Large intestine (tissue), 3 donors: ENCODE measurements around the gene CLEC20A. TPM values are rescaled to one million over a fixed set of nuclear protein-coding genes. Genes with fewer than 3 reads are reported as not detected.

Experiments
- DNase-seq, 2 donors: peaks; one replicate each; pipeline versions ENCODE4 v3.0.0 to v3.0.0-alpha.2; 2013
- H3K27ac ChIP-seq: one replicate; pipeline ENCODE4 v1.5.1; 2013; ENCODE audit warnings: low read length
- H3K27me3 ChIP-seq: 2 replicates; pipeline ENCODE4 v1.6.1; 2013; ENCODE audit warnings: low read length; ENCODE audit not compliant: control insufficient read depth, insufficient read depth
- H3K36me3 ChIP-seq: 2 replicates; pipeline ENCODE4 v1.6.1; 2013; ENCODE audit warnings: low read length; ENCODE audit not compliant: control insufficient read depth, insufficient read depth
- H3K4me1 ChIP-seq: one replicate; pipeline ENCODE4 v1.6.1; 2013; ENCODE audit warnings: low read length; ENCODE audit not compliant: control insufficient read depth, insufficient read depth
- H3K4me3 ChIP-seq: one replicate; pipeline ENCODE4 v1.5.1; 2013; ENCODE audit warnings: low read length
- H3K9me3 ChIP-seq: one replicate; pipeline ENCODE4 v1.6.1; 2013; ENCODE audit warnings: mild to moderate bottlenecking, low read depth, low read length, moderate library complexity; ENCODE audit not compliant: control insufficient read depth
- WGBS: methylation state at CpG from one replicate; pipeline ENCODE4 v1.1.5; 2013; ENCODE audit warnings: low lambda C conversion rate; ENCODE audit not compliant: insufficient coverage; 5-methylcytosine and 5-hydroxymethylcytosine counted together
- polyA plus RNA-seq: library from polyadenylated mRNA; unstranded; fragments of 120-200 nt; gene quantifications from one replicate; pipeline ENCODE4 v1.2.1, GENCODE V29; 2013

Gene CLEC20A
- polyA plus RNA-seq, 1 donor = 0.09 TPM

DNA sequence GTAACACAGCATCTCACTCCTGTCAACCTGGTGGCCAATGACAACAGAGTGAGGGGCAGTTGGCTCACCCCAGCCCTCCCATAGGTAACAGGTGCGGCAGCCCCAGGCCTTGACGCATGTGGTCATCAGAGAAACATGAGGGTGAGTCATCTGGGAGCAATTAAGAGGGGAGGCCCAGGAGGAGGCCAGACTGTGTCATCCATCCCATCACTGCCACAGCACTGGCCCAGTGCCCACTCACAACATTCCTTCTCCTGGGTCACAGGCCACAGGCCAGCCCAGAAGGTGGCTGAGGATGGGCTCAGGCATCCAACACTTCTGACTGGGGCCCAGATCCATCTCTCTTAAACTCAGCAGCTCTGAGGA is 33.3 kb upstream of the CLEC20A start:
- no peaks in the 10 kb centered on the region for H3K36me3 ChIP-seq
- peak; percentile 62 to 67 for DNase-seq
- peak overlapping the region; percentile 7 for H3K27ac ChIP-seq
- WGBS = no CpG with 5 or more reads among the region's 2 CpGs
- no peaks in the 10 kb centered on the region for H3K9me3 ChIP-seq
- peaks cover 27% of the 10 kb centered on the region for H3K4me1 ChIP-seq
- H3K4me3 ChIP-seq = no peak overlapping the region
- H3K27me3 ChIP-seq = no peaks in the 10 kb centered on the region

DNA sequence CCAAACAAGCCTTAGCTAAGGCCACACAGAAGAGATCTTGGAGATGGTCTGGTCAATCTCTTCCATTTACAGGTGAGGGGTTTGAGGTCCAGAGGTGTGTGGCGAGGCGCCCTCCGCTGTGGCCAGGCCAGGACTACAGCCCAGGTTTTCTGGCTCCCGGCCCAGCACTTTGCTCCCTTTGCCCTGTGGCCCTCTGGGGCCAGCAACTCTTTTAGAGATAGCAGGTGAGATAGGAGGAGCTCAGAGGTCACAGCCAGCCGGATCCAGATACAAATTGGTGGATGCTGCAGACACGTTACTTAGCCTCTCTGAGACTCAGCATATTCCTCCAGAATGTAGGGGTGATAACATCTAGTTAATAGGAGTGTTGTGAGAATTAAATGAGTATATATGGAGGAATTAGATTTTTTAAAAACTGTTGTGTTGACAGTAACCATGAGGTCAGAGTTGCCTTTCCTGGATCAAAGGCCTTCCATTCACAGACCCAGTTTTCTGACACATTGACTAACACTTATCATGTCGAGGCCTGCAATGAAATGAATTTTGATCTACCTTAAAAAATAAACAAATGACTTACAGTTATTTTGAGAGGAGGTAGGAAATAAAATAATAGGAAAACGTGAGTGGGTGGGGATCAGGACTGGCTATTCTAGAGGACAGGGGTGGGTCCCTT is 32.7 kb upstream of the CLEC20A start:
- no peaks in the 10 kb centered on the region for H3K9me3 ChIP-seq
- H3K4me3 ChIP-seq = no peak overlapping the region
- H3K27ac ChIP-seq = peak overlapping the region; percentile 7
- H3K36me3 ChIP-seq = no peaks in the 10 kb centered on the region
- WGBS = no CpG with 5 or more reads among the region's 8 CpGs
- H3K4me1 ChIP-seq = peaks cover 27% of the 10 kb centered on the region
- peak; percentile 51 to 73 for DNase-seq
- H3K27me3 ChIP-seq = no peaks in the 10 kb centered on the region

DNA sequence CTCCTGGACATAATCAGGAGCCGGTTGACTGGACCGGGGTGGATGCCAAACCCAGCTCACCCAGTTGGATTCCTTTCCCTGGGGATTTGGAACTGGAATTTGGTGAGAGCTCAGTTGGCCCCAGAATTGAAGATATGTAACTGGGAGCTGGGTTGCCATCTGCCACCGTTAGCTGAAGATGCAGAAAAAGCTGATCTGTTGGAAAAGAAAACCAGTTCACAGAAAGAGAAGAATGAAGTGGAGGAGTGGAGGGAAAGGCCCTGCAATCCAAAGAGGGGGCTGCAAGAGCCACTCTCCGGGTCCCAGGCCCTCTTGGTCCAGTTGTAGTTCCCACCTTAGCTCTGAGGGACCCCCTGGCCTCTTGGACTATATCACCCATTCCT is 32.2 kb upstream of the CLEC20A start:
- no peaks in the 10 kb centered on the region for H3K36me3 ChIP-seq
- H3K4me3 ChIP-seq = no peak overlapping the region
- no peaks in the 10 kb centered on the region for H3K9me3 ChIP-seq
- no peak for DNase-seq
- no peaks in the 10 kb centered on the region for H3K27me3 ChIP-seq
- no peak overlapping the region for H3K27ac ChIP-seq
- peaks cover 27% of the 10 kb centered on the region for H3K4me1 ChIP-seq
- 63% methylated on average over 1 of the region's 4 CpGs for WGBS

DNA sequence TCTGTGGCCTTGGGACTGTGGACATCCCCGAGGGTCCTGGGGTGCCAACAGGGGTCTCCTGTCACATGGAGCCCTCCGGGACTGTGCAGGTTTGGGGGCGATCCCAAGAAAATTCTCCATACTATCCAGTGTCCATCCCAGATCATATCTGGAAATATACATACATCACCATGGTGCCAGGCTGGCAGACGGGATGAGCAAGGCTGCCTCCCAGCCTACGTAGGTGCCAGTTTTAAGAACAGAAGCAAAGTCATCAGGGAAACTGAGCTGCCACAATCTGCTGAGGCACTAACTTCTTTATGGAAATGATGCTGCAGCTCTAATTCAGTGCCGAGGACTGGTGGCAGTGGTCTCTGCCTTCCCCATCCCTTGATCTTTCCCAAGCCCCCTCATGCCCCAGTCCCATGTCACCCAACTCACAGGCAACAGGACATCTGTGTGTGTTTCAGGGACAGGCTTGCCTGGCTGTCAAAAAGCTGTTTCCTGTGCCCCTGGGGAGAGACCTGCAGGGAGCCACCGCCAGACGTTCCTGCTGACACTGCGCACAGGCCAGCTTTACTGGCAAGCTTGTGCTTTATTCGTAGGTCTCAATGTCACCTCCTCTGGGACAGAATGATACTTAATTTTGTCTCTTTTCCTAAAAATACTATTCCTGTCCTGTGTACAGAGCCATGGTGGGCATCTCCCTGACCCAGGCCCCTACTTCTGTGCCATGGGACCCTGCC is 31.6 kb upstream of the CLEC20A start:
- no peaks in the 10 kb centered on the region for H3K36me3 ChIP-seq
- WGBS = 80% methylated on average over 1 of the region's 10 CpGs
- no peak overlapping the region for H3K4me3 ChIP-seq
- no peak for DNase-seq
- no peaks in the 10 kb centered on the region for H3K9me3 ChIP-seq
- H3K4me1 ChIP-seq = peaks cover 27% of the 10 kb centered on the region
- H3K27me3 ChIP-seq = no peaks in the 10 kb centered on the region
- no peak overlapping the region for H3K27ac ChIP-seq

DNA sequence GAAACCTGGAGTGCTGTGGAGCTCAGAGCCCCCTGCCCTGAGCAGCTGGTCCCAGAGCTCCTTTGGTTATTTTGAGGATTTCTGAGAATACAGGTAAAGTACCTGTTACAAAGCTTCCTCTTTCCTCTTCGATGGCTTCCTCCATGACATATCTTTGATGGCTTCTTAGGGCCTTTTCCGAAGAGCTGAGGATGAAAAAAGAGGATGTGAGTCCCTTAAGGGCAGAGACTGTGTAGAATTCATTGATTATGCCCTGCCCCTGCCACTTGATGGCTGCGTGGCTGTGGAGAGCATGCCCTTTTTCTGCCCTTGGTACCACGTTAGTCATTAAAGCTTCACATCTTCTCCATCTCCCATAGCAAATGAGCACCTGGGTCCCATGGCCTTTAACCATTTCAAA is 30.4 kb upstream of the CLEC20A start:
- H3K4me1 ChIP-seq = peaks cover 23% of the 10 kb centered on the region
- H3K27me3 ChIP-seq = no peaks in the 10 kb centered on the region
- H3K36me3 ChIP-seq = no peaks in the 10 kb centered on the region
- H3K27ac ChIP-seq = no peak overlapping the region
- no peak overlapping the region for H3K4me3 ChIP-seq
- 100% methylated on average over 1 of the region's 4 CpGs for WGBS
- no peaks in the 10 kb centered on the region for H3K9me3 ChIP-seq
- no peak for DNase-seq

DNA sequence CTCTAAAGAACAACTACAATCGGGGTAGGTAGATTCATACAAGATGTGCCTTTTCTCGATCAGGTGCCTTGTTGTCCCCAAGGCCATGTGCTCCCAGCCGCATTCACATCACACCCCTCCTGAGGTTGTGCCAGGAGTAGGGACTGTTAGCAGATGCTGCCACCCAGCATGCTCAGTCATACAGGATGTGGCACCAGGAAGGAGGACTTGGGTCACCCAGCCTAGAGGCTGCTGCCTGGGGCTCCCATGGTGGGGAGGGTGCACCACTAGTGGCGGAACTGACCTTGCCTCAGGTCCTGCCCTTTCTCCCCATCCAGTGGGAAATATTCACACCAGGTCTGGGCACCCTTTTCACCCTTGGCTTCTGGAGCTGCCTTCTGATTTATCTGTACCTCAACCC is 24.5 kb upstream of the CLEC20A start:
- no peaks in the 10 kb centered on the region for H3K36me3 ChIP-seq
- no CpG with 5 or more reads among the region's 4 CpGs for WGBS
- no peak for DNase-seq
- no peaks in the 10 kb centered on the region for H3K27me3 ChIP-seq
- H3K9me3 ChIP-seq = no peaks in the 10 kb centered on the region
- no peak overlapping the region for H3K27ac ChIP-seq
- H3K4me3 ChIP-seq = no peak overlapping the region
- H3K4me1 ChIP-seq = no peaks in the 10 kb centered on the region

DNA sequence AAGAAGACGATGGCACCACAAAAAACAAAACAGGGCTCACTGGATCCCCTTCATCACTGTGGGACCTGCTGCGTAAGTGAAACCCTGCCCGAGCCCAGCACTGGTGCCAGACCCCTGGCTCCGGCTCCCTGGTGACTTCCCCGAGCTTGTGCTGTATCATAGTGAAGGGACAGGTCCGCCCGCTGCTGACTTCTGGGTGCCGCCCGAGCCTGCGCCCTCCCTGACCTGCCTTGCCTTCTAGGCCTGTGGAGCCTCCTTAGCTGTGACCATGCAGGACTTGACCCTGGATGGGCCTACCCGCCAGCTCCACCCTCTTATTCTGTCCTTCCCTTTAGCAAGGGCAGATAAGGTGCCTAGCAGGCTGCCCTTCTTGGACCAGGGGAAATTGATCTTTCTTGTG is 24.0 kb upstream of the CLEC20A start:
- Histone ChIP-seq H3K27me3 (no peaks in the 10 kb centered on the region), H3K27ac (no peak overlapping the region), H3K36me3 (no peaks in the 10 kb centered on the region), H3K9me3 (no peaks in the 10 kb centered on the region), H3K4me3 (no peak overlapping the region), H3K4me1 (no peaks in the 10 kb centered on the region)
- no CpG with 5 or more reads among the region's 11 CpGs for WGBS
- no peak for DNase-seq

DNA sequence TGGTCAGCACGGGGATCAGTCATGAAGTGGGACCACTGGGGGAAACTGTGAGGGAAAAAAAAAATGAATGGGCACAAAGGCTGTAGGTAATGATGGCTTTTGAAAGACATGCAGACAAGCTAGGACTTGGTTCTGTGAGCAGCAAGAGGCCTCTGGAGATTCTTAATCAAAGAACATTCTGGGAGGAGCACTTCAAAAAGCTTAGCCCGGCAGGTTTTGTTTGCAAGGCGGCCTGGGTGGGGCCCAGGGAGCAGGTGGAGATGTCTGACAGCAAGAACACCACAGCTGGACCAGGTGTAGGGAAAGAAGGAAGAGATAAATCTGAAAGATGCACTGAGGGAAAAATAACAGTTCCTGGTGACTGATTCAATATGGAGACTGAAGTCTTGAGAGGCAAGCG is 22.1 kb upstream of the CLEC20A start:
- Histone ChIP-seq H3K36me3 (no peaks in the 10 kb centered on the region), H3K9me3 (no peaks in the 10 kb centered on the region), H3K27me3 (no peaks in the 10 kb centered on the region), H3K4me1 (no peaks in the 10 kb centered on the region), H3K27ac (no peak overlapping the region), H3K4me3 (no peak overlapping the region)
- WGBS = 36% methylated on average over 2 of the region's 4 CpGs
- peak in 1 of 2 donors; percentile 13 for DNase-seq

DNA sequence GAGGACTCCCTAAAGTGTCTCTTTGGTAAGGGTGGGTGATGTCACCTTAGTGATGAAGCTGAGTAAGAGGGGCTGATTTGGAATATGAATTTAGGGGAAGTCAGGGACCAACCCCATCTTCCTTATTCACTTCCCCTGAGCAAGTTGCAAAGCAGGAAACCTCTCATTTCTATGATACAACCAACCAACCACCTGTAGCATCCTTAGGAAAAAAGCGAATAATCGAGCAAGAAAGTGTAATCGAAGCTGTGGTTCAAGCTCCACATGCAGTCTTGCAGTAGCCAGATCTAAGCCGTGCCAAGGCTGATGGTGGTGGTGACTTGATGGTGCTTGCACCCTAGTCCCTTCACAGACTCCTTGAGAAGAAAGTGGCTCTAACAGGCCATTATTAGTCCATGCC is 19.3 kb upstream of the CLEC20A start:
- Histone ChIP-seq H3K27me3 (no peaks in the 10 kb centered on the region), H3K4me3 (no peak overlapping the region), H3K27ac (no peak overlapping the region), H3K9me3 (no peaks in the 10 kb centered on the region), H3K4me1 (no peaks in the 10 kb centered on the region), H3K36me3 (no peaks in the 10 kb centered on the region)
- WGBS = no CpG with 5 or more reads among the region's 4 CpGs
- no peak for DNase-seq

DNA sequence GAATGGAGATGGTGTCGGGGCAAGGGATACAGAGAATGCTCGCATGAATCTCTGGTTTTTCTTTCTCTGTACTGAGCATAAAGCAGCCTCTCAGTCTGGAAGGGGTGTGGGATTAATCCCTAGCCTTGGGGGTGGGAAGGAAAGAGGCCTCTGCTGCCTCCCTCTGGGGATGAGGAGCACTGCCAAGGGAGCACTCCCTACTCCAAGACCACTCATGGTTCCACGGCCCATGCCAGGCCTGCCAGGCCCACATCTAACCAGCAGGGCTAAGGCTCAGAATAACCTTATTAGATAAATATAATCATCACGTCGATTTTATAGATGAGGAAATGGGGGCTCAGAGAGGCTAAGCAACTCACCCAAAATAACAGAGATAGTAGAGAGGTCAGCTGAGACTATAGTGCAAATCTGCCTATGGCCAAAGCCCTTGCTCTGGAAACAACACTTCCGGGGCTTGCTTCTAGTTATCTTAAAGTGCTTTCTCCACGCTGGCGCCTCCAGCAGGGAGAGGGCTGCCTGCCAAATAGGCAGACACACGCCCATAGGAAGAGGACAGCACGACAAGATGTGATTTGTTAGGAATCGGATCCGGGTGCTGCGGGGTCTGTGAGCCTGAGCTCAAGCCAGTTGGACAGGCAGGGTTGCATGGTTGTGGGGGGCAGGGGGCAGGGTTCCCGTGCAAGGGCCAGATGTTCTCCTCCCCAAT is 16.7 kb upstream of the CLEC20A start:
- Histone ChIP-seq H3K27me3 (no peaks in the 10 kb centered on the region), H3K9me3 (no peaks in the 10 kb centered on the region), H3K4me1 (no peaks in the 10 kb centered on the region), H3K36me3 (no peaks in the 10 kb centered on the region), H3K4me3 (no peak overlapping the region), H3K27ac (no peak overlapping the region)
- WGBS = 80% methylated on average over 1 of the region's 14 CpGs
- DNase-seq = no peak
